ENCODE data around the gene KISS1R.

- TF ChIP-seq POLR2A (IDR thresholded peaks at IDR 0.05) (no peak), CTCF (IDR thresholded peaks at IDR 0.05) (no peak)
Observed at GRCh38 chr19:954272-954671, 37.1 kb downstream of the KISS1R start.
